ENCODE measurements around the gene PLEKHD1.

PLEKHD1 gene

DNA sequence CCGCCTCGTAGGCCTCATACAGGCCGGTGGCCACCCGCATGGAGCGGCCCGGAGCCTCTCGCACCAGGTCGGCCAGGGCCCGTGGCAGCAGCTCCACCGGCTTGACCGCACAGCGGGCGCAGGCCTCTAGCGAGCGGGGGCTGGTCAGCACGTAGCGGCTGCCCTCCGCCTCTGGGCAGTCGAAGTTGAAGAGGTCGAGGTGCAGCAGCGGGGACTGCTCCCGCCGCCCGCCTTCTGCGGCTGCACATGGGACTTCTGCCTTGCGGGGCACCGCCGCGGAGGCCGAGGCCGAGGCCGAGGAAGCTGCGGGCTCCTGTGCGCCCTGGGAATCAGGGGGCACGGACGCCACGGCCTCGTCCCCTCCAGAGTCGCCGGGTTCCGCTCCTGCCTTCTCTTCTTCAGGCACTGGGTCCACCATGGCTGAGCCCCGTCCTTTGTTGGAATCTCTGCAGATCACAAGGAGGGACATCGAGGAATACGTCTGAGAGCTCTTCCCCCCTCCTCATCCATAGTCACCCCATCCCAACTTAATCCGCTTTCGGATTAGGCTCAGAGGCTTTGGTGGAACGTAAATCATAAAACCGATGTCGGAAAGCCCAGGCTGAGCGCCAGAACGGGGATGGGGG lies 88.8 kb downstream of the PLEKHD1 start:
- TF ChIP-seq CTCF (IDR thresholded peaks at IDR 0.05) = no peak
- Histone ChIP-seq H3K27ac (no peak overlapping the region), H3K36me3 (no peaks in the 10 kb centered on the region), H3K9me3 (no peaks in the 10 kb centered on the region), H3K4me3 (ENCODE audit: low read depth in 1 of 2, low read length in 1 of 2) (no peak overlapping the region), H3K27me3 (peaks cover 100% of the 10 kb centered on the region), H3K4me1 (ENCODE audit: control insufficient read depth in 1 of 2, insufficient read depth in 1 of 2, low read depth in 1 of 2, low read length in 1 of 2) (peaks cover 5 to 25% of the 10 kb centered on the region in 2 experiments)

- peaks cover 5 to 25% of the 10 kb centered on the region in 2 experiments for H3K4me1 ChIP-seq (ENCODE audit: control insufficient read depth in 1 of 2, insufficient read depth in 1 of 2, low read depth in 1 of 2, low read length in 1 of 2)
- H3K27me3 ChIP-seq = peaks cover 100% of the 10 kb centered on the region
- H3K36me3 ChIP-seq = no peaks in the 10 kb centered on the region
- TF ChIP-seq CTCF (IDR thresholded peaks at IDR 0.05) = no peak
- no peak overlapping the region for H3K4me3 ChIP-seq (ENCODE audit: low read depth in 1 of 2, low read length in 1 of 2)
- no peaks in the 10 kb centered on the region for H3K9me3 ChIP-seq
- H3K27ac ChIP-seq = no peak overlapping the region
These were observed 89.3 kb downstream of the PLEKHD1 start for GRCh38 chr14:69573831-69574262.

DNA sequence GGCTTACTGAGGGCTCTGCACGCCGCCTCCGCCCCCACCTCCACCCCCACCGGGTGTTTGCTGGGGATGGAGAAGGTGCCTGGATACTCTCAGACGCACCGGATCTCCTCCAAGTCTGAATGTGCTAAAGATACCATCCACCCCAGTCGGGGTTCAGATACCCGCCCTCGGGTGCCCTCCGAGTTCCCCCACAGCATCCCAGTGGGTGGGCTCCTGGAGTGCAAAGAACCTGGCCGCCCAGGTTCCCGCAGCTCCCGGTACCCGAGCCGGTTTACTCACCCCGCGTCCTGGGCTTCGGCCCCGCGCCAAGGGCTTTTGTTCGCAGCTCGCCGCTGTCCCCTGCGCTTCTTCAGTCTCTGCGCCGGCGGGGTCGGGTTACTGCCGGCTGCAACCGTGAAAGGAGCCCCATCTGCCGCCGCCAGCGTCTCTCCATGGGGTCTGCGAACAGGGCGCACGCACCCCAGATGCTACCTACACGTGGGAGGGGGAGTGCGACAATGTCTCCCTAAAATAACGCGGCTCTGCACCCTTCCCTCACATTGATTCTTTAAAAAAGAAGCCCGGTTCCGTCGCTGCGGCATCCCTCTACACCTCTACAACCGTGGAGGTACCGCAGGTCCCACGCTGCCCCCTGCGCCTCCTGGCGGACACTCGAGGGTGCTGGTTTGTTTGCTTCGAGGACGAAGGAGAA lies 89.9 kb downstream of the PLEKHD1 start, which contains the start of gene CCDC177:
TSS of gene CCDC177 (minus strand) at position 609 of the 691 bp plus-strand sequence. CDS start 1,249 bp downstream, outside the sequence.
- H3K4me1 ChIP-seq (ENCODE audit: control insufficient read depth in 1 of 2, insufficient read depth in 1 of 2, low read depth in 1 of 2, low read length in 1 of 2) = peaks cover 5 to 25% of the 10 kb centered on the region in 2 experiments
- no peak within 1 kb of the TSS for H3K4me3 ChIP-seq (ENCODE audit: low read depth in 1 of 2, low read length in 1 of 2)
- H3K27ac ChIP-seq = no peak within 1 kb of the TSS
- H3K9me3 ChIP-seq = no peaks in the 10 kb centered on the region
- peaks cover 100% of the 10 kb centered on the region for H3K27me3 ChIP-seq
- no peaks in the 10 kb centered on the region for H3K36me3 ChIP-seq
- no peak for TF ChIP-seq CTCF (IDR thresholded peaks at IDR 0.05)

DNA sequence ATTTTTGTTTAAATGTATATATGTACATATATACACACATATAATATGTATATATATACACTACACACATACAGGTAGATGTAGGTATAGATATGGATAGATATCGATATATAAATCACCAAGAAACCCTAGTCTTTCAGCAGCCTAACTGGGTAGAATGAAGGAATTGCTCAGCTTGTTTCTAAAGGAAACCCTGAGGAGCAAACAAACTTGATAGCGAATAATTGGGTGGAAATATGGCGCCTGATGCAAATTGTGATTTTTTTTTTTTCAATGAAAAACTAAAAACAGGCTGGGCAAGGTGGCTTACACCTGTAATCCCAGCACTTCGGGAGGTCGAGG lies 90.4 kb downstream of the PLEKHD1 start:
- no peak for TF ChIP-seq CTCF (IDR thresholded peaks at IDR 0.05)
- no peaks in the 10 kb centered on the region for H3K9me3 ChIP-seq
- H3K4me3 ChIP-seq (ENCODE audit: low read depth in 1 of 2, low read length in 1 of 2) = no peak overlapping the region
- peaks cover 5 to 25% of the 10 kb centered on the region in 2 experiments for H3K4me1 ChIP-seq (ENCODE audit: control insufficient read depth in 1 of 2, insufficient read depth in 1 of 2, low read depth in 1 of 2, low read length in 1 of 2)
- H3K27me3 ChIP-seq = peaks cover 100% of the 10 kb centered on the region
- H3K27ac ChIP-seq = no peak overlapping the region
- no peaks in the 10 kb centered on the region for H3K36me3 ChIP-seq

DNA sequence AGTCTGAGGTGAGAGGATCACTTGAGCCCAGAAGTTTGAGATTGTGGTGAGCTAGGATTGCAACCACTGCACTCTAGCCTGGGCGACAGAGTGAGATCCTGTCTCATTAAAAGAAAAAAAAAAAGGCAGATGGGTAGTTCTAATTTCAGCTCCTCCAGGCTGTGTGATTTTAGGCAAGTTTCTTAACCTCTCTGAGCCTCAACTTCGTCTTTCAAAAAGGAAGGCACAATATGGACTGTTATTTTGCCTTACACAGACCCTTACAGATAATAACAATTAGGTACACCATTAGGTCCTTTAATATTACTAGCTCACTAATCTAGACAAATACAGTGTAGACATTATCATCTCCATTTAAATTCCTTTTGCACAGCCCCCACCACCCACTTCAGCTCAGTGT lies 94.9 kb downstream of the PLEKHD1 start:
- no peak for TF ChIP-seq CTCF (IDR thresholded peaks at IDR 0.05)
- Histone ChIP-seq H3K4me1 (ENCODE audit: control insufficient read depth in 1 of 2, insufficient read depth in 1 of 2, low read depth in 1 of 2, low read length in 1 of 2) (peaks cover 0 to 3% of the 10 kb centered on the region in 2 experiments), H3K4me3 (ENCODE audit: low read depth in 1 of 2, low read length in 1 of 2) (no peak overlapping the region), H3K36me3 (no peaks in the 10 kb centered on the region), H3K9me3 (no peaks in the 10 kb centered on the region), H3K27me3 (peaks cover 69% of the 10 kb centered on the region), H3K27ac (no peak overlapping the region)
